Fibroblast of lung (primary cell): ENCODE data around the gene DHX38.

Experiments used
- EZH2 ChIP-seq: IDR thresholded peaks from 2 replicates; pipeline ENCODE4 v1.5.1; 2012; ENCODE audit warnings: low read length, control low read depth, mild to moderate bottlenecking; ENCODE audit errors: missing control alignments
- TF ChIP-seq, protein P1 (sequence below), 2 donors: IDR thresholded peaks in 1 of 2; conservative IDR thresholded peaks in 1 of 2; 1 replicate in 1 of 2; 2 replicates in 1 of 2; pipeline ENCODE4 v1.5.1; 2011 to 2012; ENCODE audit warnings: low read length in 2 of 2, control low read depth in 1 of 2, inconsistent platforms in 1 of 2, low read depth in 1 of 2, mild to moderate bottlenecking in 1 of 2

DNA sequence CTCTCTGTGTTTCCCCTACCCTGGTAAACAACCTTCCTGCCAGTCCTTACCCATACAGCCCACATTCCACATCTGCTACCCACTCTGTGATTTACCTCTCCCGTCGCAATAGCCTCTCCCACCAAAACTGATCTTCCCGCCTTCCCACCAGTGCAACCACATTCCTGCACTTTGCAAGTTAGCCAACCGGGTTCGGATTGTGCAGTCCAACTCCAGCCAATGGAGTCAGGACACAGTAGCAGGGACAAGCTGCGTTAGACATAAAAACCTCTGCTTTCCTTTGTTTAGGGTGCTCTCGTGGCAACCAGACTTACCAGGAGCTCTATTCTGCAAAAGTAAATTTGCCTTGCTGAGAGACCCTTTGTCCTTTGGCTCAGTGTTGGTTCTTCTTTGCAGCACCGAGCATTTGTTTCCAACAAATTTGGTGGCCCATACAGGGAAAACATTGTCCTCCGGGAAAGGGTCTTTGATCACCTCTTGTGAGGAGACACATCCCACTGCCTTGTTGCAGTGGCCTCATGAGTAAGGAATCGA, 29.2 kb upstream of the DHX38 start:
- TF ChIP-seq, protein P1, sequence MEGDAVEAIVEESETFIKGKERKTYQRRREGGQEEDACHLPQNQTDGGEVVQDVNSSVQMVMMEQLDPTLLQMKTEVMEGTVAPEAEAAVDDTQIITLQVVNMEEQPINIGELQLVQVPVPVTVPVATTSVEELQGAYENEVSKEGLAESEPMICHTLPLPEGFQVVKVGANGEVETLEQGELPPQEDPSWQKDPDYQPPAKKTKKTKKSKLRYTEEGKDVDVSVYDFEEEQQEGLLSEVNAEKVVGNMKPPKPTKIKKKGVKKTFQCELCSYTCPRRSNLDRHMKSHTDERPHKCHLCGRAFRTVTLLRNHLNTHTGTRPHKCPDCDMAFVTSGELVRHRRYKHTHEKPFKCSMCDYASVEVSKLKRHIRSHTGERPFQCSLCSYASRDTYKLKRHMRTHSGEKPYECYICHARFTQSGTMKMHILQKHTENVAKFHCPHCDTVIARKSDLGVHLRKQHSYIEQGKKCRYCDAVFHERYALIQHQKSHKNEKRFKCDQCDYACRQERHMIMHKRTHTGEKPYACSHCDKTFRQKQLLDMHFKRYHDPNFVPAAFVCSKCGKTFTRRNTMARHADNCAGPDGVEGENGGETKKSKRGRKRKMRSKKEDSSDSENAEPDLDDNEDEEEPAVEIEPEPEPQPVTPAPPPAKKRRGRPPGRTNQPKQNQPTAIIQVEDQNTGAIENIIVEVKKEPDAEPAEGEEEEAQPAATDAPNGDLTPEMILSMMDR (conservative IDR thresholded peaks at IDR 0.05 in 1 of 2, IDR thresholded peaks at IDR 0.05 in 1 of 2; ENCODE audit: low read depth in 1 of 2, low read length in 2 of 2): no peak
- TF ChIP-seq EZH2: no peak
